ENCODE measurements around the gene RPL27A.
A peak's percentile ranks its signal among the peaks of the same experiment; 100 is the strongest.

Gene RPL27A

DNA sequence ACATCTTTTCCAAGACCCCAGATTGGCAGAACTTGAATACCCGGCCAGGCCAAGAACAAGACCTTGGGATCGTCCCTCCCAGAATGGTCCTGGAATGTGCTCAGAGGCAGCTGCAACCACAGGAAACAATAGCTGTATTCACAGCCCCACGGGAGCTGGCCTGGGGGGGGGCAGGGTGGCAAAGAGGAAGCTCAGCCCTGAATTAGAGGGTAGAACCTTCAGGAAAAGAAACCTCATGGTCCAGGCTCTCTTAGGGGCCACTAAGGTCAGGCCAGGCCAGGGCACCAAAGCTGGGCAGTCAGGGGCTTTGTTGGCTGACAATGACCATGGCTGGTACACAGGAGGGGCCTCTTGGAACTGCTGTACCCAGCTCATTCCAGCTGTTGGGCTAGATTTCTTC is 17.3 kb downstream of the RPL27A start:
- no peak for DNase-seq (ENCODE audit: low read depth)

DNA sequence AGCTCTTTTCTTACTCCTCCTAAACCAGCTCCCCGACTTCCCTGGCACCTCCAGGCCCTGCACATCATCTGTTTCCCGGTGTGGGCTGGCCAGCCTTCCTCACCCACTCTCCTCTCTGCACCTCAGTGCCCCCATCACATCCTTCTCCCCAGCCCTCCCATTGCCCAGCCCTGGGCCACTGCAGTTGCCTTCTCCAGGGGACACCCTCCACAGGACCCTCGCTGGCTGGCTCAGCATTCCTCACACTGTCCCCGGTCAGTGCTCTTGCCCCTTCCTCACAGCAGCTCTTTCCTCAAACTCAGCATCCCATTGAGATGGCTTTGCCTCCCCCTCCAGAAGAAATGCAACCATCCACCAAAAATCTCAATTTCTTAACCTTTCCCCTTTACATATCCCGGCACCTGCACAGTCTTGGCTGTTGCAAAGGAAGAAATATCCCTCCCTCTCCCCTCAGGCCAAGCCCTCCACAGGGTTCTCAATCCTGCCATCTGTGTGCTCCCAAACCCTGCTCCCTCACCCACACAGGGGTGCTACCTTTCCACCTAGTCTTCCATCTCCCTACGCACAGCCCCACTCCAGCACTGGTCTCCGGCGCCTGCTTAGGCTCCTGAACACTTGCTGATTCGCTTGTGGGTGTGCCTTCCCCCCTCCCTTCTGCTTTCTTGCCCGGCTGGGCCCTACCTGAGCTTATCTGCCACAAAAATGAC is 19.5 kb downstream of the RPL27A start:
- no peak for DNase-seq (ENCODE audit: low read depth)

DNA sequence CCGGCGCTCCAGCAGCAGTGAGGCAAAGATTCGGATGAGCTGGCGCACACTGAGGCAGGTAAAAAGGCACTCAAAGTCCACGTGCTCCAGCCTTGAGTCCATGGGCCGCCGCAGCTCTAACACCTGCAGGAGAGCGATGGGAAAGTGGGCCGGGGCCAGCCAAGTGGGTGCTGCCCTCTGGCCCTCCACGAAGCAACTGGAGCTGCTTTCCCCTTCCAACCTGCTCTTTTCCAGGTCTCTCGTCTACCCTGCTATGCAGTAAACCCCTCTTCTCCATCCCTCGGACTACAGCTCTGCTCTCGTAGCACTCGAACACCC is 20.0 kb downstream of the RPL27A start:
- DNase-seq (ENCODE audit: low read depth): no peak

DNA sequence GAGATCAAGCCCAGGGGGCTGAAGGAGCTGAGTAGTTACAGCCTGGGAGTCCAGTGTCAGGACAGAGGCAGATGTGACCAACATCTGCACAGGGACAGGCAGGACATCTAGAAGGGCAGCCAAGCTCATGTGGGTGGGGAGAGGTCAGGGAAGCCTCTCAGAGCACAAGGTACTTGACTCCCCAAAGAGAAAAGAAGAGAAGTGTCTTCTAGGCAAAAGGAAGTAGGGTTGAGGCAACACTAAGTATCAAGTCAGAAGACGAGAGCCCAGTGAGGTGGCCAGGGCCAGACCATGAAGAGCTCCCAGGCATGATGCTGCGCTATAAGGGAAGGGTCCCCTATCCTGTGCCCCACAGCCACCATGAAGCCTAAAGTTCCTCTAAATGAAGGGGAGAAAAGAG is 21.5 kb downstream of the RPL27A start:
- DNase-seq (ENCODE audit: low read depth): no peak

DNA sequence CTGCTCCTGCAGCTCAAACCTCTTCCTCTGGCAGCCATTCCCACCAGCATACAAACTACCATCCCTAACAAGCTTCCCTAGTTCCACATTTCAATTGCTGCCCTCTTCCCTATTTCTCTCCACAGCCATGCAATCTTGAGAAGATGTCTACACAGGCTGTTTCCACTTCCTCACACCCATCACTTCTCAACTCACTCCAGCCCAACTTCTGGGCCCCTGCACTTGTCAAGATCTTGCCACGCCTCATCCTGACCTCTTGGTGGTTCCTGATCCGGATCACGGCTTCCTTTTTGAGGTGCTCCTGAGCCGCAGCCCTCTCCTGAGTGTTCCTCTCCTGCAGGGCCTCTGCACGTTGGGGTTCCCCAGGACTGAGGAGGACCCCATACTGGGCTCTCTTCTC is 22.6 kb downstream of the RPL27A start:
- no peak for DNase-seq (ENCODE audit: low read depth)

DNA sequence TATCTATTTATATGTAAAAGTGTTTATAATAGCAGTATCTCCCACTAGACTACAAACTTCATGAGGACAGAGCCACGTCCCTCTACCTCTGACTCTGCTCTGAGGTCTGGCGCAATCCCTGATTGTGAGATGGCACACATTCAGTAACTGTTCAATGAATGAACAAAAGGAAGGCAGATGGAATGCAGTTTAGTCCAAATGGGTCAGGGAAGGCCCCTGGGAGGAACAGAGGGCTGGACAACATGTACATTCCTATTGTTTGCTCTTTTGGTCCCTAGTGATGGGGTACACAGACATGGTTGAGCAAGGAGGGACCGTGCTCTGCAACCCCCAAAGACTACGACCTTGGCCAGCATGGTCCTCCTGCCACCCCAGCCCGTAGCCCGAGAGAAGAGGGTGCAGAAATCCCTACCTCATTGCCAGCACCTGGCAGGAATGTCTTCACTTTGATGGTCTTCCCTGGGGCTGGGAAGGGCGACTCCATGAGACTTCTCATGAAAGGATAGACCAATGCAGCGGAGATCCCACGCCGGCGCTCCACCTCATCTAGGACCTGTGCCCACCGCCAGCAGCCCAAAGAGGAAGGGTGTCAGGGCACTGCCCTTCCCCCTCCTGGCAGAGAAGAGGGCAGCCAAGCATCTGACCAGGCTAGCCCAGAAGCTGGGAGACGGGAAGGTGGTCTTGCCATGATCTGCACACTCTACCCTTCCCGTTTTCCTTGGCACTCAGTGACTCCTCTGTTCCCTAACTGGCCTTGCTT is 24.3 kb downstream of the RPL27A start:
- no peak for DNase-seq (ENCODE audit: low read depth)

DNA sequence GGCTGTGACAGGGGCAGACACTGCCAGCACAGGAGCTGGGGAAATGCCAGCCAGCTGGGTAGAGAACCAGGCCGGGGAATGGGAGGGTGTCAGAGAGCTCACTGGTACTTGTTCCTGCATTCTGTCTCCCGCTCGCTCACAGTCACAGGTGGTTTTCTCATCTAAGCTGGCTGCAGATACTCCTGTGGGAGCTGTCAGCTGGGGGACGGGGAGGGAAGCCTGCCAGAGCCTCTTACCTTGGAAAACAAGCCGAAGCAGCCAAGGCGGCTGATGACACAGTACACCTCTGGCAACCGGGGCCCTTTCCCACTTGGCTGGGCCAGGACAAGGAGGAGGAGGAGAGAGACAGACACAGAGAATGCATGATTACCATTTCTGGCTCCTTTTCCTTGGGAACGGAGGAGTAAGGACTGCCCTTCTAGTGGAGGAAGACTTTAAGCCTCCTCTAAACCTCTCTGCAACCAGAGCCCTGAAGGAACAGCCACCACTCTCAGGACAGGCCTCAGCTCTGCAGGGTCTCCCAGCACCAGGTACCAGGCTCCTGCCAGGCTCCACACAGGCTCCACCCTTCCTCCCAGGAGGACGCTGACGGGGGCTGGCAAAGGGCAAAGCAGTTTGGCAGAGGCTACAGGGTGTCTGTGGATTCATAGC is 25.1 kb downstream of the RPL27A start:
- DNase-seq (ENCODE audit: low read depth): no peak

DNA sequence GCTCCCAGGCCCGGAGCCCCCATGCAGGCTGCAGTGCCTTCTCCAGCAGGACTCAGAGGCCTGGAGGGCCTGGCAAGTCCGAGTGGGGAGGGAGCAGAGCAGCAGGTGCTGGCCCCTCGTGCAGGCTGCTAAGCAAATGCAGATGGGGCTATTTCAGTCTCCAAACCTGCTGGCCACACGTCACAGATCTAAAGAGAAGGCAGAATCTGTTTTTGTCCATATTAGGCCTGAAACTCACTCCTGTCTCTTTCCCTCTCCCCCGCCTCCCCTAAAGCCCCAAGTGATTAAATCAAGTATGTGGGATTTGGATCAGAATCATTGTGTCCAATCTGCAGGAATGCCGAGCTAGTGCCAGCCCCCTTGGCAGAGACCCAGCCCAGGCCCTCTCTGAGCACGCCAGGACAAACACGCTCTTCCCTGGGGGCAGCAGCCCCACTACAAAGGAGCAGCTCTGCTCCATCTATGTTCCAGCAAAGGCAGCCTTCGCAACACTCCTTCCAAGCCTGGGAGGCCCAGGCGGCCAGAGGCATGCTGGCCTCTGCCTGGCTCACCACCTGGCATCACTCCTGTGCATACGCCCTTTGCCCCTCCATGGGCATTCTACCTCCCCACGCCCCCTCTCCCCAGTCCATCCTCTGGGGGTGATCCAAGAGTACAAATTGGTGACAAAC is 26.5 kb downstream of the RPL27A start:
- DNase-seq (ENCODE audit: low read depth): no peak

DNA sequence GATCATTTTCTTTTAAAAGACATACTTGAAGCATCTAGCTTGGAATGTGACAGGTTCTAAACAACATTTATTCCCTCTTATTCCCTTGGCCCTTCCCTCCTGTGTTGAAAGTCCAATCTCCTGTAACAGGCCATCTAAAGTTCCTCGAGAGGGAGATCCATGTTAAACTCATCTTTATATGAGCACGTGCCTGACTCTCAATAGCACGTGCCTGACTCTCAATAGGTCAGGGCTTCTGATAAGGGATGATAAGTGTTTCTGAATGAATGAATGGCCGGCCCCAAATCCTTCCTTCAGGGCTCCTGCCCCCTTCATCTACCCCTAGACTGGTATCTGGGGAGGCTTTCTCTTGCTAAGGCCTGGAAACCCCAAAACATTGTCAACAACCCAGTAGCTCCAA is 27.2 kb downstream of the RPL27A start:
- DNase-seq (ENCODE audit: low read depth): no peak

DNA sequence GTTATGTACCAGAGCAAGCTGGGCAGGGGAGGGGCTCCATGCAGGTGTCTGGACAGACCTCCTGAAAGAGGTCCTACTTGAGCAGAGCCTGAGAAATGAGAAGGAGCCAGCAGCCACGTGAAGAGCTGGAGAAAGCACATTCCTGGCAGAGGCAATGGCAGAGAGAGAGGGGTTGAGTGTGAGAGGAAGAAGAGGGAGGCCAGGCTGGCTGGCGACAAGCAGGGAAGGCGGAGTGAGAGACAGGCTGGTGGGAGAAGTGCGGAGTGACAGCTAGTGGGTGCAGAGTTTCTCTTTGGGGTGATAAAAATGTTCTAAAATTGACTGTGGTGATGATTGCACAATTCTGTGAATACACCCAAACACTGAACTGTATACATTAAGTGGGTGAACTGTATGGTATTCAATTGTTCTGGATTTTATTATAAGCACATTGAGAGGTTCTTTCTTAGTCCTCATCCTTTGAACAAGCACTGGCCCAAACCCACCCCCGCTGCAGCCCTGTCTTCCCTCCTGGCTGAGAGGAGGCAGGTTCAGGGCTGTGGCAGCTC is 29.4 kb downstream of the RPL27A start:
- DNase-seq (ENCODE audit: low read depth): no peak

DNA sequence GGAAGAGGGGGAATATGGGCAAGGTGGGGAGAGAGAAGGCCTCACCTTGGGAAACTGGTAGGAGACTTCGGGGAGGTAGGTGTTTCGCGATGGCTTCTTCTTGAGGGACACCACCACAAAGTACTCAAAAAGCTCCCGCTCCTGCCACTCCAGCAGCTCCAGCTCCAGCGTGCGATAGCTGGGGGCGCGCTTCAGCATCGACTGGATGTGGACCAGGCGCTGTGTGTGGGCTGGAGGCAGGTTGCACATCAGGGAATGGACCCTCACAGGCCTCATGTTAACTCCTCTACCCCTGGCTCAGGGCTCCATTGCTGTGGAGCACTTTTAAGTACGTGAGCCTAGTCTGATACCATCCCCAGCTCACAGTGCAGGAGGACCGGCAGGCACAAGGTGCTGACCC is 29.9 kb downstream of the RPL27A start:
- DNase-seq (ENCODE audit: low read depth): no peak

DNA sequence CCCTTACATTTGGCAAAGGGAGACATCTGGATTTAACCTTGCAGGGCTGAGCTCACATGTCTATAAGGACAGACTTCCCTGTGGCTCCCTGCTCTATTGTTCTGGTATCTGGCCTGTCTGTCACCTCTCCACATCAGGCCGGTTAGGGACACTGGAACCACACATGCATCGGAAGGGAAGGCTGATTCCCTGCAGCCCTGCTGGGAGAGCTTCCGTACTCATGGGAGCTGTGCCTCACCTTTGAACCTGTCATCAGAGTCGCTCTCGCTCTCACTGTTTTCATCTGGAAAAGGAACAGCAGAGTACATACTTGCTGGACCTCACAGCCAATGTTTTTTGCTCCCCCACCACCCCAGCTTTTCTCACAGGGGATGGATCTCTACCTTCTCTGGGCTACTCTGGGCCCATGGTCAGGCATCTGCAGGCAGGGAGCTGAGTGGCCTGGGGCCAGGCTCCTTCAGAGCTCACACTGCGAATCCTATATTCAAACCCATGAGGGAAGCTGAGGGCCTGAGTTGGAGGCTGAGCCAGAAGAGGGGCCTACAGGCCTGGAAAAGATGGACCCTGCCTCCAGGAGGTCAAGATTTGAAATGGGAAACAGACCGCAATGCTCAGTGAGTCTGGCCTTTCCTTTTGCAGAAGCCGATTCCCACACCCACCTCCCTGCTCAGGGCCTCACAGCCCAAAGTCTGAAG is 31.3 kb downstream of the RPL27A start:
- DNase-seq (ENCODE audit: low read depth): no peak

DNA sequence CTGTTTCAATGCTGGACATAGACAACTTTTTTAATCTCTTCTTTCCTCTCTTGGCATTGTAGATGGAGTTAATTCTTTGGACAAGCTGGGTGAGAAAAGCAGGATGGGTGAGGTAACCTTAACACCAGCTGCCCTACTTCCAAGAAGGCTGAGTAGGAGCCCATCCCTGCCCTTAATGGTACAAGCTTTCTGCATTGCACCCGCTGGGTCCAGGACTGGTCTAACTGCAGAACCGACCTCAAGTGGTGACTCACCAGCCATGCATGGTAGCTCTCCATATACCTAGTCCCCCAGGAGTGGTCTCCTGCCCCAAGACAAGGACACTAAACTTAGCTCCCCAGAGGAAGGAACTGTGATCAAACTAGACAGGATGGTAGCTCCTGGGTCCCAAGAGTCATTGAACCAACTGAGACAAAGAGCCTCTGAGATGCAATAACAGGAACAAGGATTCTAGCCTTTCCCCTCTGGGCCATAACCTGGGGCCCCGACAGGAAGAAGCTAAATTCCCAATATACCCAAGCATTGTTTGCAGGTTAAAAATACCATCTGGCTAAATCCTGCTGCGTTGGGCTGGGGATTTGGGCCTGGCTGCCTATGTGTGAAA is 32.1 kb downstream of the RPL27A start:
- DNase-seq (ENCODE audit: low read depth): no peak

DNA sequence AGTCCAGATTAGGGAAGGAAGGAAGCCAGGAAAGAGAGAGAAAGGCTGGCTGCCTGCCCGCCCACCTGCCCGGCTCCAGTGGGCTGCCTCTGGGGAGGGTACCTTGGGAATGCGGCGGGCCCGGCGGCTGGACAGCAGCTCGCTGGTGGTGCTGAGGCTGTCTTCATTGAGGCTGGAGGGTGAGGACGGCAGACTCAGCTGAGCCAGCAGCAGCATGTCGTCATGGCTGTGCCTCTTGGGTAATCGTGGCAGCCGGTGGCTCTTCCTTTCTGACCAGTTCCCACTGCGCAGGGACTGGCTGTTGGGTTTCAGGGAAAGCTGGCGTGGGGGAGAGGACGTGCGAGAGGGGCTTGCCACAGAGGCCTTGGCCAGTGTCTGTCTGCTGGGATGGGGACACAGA is 32.9 kb downstream of the RPL27A start:
- DNase-seq (ENCODE audit: low read depth): no peak

DNA sequence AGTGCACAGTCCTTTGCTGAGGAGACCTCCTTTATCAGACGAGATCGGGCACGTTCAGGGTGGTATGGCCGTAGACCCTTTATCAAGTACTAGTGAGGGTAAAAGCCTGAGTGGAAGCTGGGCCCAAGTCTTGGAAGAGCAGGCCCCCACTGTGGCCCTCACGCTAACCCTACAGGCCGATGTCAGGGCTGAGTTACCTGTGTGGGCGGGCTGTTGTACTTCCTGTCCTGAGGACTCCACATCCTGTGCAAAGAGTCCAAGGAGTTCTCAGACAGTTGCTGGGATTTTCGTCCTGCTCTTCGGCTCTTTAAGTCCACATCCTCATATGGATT is 34.9 kb downstream of the RPL27A start:
- DNase-seq (ENCODE audit: low read depth): no peak

DNA sequence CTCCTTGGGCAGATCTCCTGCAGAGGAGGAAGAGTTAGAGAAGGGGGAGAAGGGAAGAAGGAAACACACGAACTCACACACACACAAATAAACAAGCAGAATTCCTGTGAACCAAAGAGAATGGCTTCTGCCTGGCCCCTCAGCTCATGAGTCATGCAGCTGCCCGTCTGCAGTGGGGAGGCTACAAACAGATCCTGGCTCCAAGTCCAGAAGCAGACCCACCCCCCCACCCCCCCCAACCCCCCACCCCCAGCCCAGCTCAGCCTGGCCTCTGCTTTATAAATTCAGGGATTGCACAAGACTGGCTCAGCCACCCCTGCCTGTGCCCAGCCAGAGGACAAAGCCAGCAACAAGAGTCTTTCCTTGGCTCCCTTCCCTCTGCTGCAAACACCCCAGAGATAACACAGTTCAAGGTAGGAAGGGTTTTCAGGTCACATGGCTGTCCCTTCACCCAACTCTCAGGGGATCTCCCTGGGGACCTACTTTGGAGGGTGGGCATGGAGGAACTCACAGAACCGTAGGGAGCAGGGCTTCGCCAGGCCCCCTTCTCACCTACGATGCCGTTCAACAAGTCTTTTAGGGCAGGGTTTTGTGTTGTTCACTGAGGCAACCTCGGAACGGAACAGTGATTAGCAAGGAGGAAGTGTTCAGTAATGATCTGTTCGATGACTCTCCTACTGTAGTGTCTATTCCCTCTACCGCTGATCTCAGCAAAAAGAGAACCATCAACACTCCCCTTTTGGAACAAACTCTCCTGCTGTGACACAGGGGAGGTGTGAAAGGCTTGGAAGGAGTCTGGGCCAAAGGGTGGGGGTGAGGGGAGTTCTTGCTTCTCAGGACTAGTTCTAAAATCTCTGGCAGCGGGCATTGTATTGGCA is 35.5 kb downstream of the RPL27A start:
- no peak for DNase-seq (ENCODE audit: low read depth)

DNA sequence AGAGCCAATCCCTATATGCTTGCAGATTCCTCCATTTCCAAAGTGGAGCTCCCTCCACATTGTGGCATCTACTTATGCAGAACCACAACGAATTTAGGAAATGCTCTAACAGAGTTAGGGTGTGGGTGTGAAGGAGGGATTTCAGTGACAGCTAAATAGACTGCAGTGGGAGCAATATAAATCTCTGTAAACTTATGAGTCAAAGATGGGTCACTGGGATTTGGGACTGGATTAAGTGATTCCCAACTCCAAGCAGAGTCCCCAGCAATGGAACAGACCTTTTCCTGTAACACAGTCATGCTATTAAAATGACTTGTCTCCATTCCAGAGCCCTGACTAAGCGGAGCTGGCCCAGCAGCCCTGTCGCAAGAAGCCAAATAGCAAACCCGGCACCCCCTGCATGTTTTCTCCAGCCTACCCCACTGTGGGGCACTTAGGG is 36.6 kb downstream of the RPL27A start:
- peak; percentile 81 for DNase-seq (ENCODE audit: low read depth)

DNA sequence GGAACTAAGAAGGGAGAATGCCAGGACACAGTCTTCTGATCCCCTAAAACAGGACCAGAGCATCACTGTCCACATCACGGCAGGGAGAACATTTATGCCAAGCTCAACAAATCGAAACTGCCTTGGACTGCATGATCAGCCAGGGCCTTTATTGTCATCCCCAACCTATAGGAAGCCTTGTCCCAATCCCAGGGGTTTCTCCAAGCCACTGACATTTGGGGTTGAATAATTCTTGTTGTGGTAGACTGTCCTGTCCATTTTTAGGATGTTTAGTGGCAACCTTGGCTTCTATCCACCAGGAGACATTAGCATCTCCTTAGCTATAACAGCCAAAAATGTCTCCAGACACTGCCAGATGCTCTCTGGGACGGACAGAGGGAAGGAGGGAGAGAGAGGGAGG is 37.1 kb downstream of the RPL27A start:
- no peak for DNase-seq (ENCODE audit: low read depth)

DNA sequence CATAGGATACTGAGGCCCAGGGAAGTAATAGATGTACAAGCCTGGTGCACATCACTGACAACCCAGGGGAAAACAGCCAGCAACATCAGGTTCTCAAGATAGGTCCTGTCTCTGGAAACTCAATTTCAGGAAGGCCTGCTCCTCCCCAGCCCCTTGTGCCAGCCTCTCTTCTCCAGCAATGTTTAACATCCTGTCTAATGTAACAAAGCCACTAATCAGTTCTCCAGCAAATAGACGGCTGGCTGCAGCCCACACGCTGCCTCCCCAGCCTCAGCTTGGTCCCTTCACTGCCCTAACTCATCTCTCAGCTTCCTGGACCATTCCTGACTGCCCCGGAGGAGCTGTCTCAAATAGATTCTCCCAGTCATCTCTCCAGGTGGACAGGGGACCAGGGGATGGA is 37.8 kb downstream of the RPL27A start:
- DNase-seq (ENCODE audit: low read depth): no peak

DNA sequence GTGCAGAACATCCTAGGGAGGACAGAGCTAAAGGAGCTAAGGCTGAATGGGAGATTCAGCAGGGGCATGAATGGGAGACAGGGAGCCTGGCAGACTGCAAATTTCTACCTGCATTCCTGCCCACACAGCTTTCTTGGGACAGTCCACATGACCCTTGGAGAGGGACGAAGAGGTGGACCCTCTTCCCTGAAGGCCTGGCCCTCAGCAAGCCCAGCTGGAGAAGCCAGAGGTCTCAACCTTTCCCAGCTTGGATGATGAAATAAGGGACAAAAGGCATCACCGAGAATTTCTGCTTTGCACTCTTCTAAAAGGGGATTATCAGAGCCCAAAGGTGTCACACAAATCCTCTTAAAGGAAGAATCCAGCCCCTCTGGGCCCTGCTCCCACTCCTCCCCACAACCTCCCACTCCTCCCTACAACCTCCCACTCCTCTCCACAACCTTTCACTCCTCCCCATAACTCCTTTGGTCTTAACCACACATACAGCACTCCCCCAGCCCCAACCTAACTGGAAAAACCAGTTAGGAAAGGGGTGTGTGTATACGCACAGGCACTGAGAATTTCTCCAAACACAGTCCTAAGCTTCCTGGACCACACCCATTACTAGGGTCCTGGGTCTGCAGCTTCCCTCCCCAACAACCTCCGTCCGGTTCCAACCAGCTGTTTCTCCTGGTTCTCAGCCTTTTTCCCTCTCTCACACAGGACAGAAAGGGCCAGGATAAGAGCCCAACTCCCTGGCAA is 38.4 kb downstream of the RPL27A start:
- no peak for DNase-seq (ENCODE audit: low read depth)
